Limb (tissue), 2 donors: ENCODE data around the gene KAT8.

Experiments used
- DNase-seq, 2 donors: peaks; one replicate each; pipeline ENCODE4 v3.0.0-alpha.2; 2016; ENCODE audit errors: extremely low spot score in 2 of 2

The KAT8 gene

GRCh38 chr16:31117384-31118222, at the start of gene KAT8:
Gene KAT8 (plus strand): TSS chr16:31117664. CDS start chr16:31117682, 18 bp downstream.
- DNase-seq = peak; percentile 99

DNA sequence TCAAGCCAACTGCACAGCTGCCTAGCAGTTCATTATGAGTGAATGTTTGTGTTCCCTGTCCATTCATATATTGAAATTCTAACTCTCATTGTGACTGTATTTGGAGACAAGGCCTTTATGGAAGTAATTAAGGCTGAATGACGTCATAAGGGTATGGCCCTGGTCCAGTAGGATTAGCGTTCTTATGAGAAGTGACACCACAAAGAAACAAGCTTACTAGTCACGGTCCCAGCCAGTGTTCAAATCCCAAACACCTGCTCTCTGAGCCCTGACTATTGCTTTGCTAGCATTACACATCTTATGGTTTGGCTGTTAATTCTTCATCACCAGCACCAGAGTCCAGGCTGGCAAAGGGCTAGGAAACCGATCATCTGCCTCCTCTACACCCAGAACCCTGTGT, 45.6 kb upstream of the KAT8 start:
- DNase-seq = peak; percentile 33 to 77

GRCh38 chr16:31072540-31073141, 44.8 kb upstream of the KAT8 start:
- peak in 1 of 2 donors; percentile 48 for DNase-seq

DNA sequence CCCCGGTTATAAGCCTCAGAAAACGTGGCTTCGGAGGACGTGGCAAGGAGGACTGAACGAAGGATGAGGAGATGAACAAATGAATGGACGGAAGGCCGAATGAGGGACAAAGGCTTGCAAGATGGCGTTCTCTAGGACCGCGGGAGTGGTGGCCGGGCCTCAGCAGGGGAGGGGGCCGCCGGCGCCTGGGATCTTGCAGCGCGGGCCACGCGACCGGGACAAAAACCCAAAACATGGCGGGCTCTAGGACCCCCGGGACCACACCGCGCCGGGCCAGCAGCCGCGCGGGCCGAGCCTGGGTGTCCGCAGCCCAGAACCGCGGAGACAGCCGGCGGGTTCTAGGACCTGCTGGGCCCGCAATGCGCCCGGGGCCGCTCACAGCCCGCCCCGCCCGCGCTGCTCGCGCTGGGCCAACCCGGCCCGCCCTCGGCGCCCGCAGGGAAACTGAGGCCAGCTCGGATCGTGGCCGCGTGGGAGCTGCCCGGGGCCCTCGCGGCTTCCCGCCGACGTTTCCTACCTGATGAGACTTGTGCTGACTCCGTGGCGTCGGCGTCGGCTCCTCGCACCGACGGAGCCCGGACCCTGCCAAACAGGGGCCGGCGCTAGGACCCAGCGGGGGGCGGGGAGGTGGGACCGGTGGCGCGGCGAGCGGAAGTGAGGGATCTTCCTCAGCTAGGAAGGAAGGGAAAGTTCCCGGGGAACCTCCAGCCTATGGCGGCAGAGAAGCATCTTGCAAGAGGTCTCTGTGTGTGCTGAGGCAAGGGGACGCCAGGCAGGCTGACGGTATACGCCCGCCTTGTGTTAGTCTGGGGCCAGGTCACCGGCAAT, 44.1 kb upstream of the KAT8 start:
- peak; percentile 93 to 97 for DNase-seq

GRCh38 chr16:31073970-31074813, 43.3 kb upstream of the KAT8 start, which contains the start of the genes ZNF646 and ZNF668:
Gene ZNF646 (plus strand): TSS chr16:31074422. CDS start chr16:31076325, 1,903 bp downstream.
Gene ZNF668 (minus strand): TSS chr16:31074240. CDS start chr16:31064459, 9,781 bp downstream.
- peak; percentile 96 to 100 for DNase-seq

DNA sequence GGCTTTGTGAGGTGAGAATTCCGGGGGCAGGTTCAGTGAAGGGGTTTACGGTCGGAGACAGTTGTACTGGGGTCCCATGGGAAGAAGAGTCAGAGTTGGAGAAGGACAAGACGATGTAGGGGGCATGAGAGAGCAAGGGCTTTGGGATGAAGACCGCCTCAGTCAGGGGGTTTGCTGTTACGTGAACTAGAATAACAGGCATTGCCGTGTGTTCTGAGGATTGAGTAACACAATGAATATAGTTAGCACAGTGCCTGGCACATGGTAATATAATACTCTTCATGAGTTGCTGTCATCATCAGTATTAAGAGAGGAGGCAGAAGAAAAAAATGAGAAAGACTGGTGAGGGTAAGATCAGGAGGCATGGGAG, 42.7 kb upstream of the KAT8 start:
- DNase-seq = no peak

GRCh38 chr16:31076319-31076718, 41.1 kb upstream of the KAT8 start:
- peak in 1 of 2 donors; percentile 23 for DNase-seq

GRCh38 chr16:31077024-31077423, 40.4 kb upstream of the KAT8 start:
- DNase-seq = no peak

DNA sequence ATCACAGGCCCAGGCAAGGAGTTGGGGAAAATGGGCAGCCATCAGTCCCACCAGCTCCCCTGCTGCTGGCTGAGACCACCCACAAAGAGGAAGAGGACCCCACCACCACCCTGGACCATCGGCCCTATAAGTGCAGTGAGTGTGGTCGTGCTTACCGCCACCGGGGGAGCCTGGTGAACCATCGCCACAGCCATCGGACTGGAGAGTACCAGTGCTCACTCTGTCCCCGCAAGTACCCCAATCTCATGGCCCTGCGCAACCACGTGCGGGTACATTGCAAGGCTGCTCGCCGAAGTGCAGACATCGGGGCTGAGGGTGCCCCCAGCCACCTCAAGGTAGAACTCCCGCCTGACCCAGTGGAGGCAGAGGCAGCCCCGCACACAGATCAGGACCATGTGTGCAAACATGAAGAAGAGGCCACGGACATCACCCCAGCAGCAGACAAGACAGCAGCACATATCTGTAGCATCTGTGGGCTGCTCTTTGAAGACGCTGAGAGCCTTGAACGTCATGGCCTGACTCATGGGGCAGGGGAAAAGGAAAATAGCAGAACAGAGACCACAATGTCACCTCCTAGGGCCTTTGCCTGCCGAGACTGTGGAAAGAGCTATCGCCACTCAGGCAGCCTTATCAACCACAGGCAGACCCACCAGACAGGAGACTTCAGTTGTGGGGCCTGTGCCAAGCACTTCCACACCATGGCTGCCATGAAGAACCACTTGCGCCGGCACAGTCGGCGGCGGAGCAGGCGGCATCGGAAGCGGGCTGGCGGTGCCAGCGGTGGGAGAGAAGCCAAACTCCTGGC, 39.7 kb upstream of the KAT8 start:
- DNase-seq = no peak

GRCh38 chr16:31078597-31079341, 38.7 kb upstream of the KAT8 start:
- DNase-seq = no peak

- peak in 1 of 2 donors; percentile 29 for DNase-seq
Observed at GRCh38 chr16:31079342-31079944, 38.0 kb upstream of the KAT8 start.

DNA sequence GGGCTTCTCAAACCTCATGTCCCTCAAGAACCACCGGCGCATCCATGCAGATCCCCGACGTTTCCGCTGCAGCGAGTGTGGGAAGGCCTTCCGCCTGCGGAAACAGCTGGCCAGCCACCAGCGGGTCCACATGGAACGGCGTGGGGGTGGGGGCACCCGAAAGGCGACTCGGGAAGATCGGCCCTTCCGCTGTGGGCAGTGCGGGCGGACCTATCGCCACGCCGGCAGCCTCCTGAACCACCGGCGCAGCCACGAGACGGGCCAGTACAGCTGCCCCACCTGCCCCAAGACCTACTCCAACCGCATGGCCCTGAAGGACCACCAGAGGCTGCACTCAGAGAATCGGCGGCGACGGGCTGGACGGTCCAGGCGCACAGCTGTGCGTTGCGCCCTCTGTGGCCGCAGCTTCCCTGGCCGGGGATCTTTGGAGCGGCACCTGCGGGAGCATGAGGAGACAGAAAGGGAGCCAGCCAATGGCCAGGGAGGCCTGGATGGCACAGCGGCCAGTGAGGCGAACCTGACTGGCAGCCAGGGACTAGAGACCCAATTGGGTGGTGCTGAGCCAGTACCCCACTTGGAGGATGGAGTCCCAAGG, 37.3 kb upstream of the KAT8 start:
- no peak for DNase-seq

- no peak for DNase-seq
Observed at GRCh38 chr16:31080756-31081419, 36.6 kb upstream of the KAT8 start.

GRCh38 chr16:31081428-31082351, 35.8 kb upstream of the KAT8 start:
- no peak for DNase-seq

GRCh38 chr16:31082368-31083045, 35.0 kb upstream of the KAT8 start:
- DNase-seq = no peak

GRCh38 chr16:31083081-31083480, 34.4 kb upstream of the KAT8 start:
- DNase-seq = no peak
